Measurements from ENCODE around the gene NCK2. TPM values are rescaled to one million over a fixed set of nuclear protein-coding genes. Genes with fewer than 3 reads are reported as not detected.

NCK2 gene
- total and polyA plus RNA-seq, 2 experiments from 2014 or later = 72.6 to 100 TPM

GRCh38 chr2:105712981-105713596 lies 31.6 kb upstream of the NCK2 start:
- H2AFZ ChIP-seq = no peak overlapping the region
- 75% methylated on average over 6 of the region's 6 CpGs for WGBS (ENCODE audit: low lambda C conversion rate, missing lambda C conversion rate)
- peaks cover 2% of the 10 kb centered on the region for H3K27me3 ChIP-seq
- H4K20me1 ChIP-seq (ENCODE audit: insufficient read depth, poor library complexity, severe bottlenecking) = no peaks in the 10 kb centered on the region
- no peaks in the 10 kb centered on the region for H3K79me2 ChIP-seq
- H3K9me2 ChIP-seq (replicated peaks; ENCODE audit: insufficient read depth) = no peaks in the 10 kb centered on the region
- peak; percentile 19 for DNase-seq (ENCODE audit: low spot score)
- H3K4me1 ChIP-seq (ENCODE audit: insufficient read depth) = peaks cover 18% of the 10 kb centered on the region
- H3K27ac ChIP-seq = peak overlapping the region; percentile 82
- no peaks in the 10 kb centered on the region for H3K36me3 ChIP-seq (replicated peaks; ENCODE audit: insufficient read depth, low read depth)
- peak overlapping the region; percentile 16 for H3K4me2 ChIP-seq
- no peaks in the 10 kb centered on the region for H3K9me3 ChIP-seq (ENCODE audit: low read depth)
- TF ChIP-seq CTCF (IDR thresholded peaks at IDR 0.05; ENCODE audit: poor library complexity) = no peak
- TF ChIP-seq EZH2 (IDR thresholded peaks at IDR 0.05; ENCODE audit: borderline replicate concordance) = no peak
- H3K4me3 ChIP-seq = no peak overlapping the region

DNA sequence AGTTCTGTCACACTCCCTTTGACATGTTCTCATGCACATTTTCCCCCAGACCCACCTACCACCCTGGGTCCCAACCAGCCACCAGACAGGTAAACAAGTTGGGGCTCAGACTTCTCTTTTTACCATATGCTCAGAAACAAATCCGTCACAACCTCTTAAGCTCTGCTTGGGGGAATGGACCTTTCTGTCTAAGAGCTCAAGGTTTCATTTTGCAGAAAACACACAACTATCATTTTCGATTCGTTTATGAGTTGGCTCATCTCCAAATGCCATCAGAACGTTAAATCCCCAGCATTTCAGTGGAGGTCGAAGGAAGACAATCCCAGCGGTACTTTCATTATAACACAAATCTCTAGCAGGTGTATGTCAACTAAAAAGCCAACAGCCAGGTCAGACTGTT lies 30.6 kb upstream of the NCK2 start:
- no peaks in the 10 kb centered on the region for H3K79me2 ChIP-seq
- H3K4me2 ChIP-seq = no peak overlapping the region
- H4K20me1 ChIP-seq (ENCODE audit: insufficient read depth, poor library complexity, severe bottlenecking) = no peaks in the 10 kb centered on the region
- no peaks in the 10 kb centered on the region for H3K9me2 ChIP-seq (replicated peaks; ENCODE audit: insufficient read depth)
- no peak for DNase-seq (ENCODE audit: low spot score)
- H3K4me3 ChIP-seq = no peak overlapping the region
- no peak overlapping the region for H3K27ac ChIP-seq
- peaks cover 2% of the 10 kb centered on the region for H3K27me3 ChIP-seq
- no peaks in the 10 kb centered on the region for H3K36me3 ChIP-seq (replicated peaks; ENCODE audit: insufficient read depth, low read depth)
- WGBS (ENCODE audit: low lambda C conversion rate, missing lambda C conversion rate) = 73% methylated on average over 6 of the region's 6 CpGs
- H2AFZ ChIP-seq = no peak overlapping the region
- no peaks in the 10 kb centered on the region for H3K9me3 ChIP-seq (ENCODE audit: low read depth)
- no peak for TF ChIP-seq EZH2phosphoT487 (IDR thresholded peaks at IDR 0.05; ENCODE audit: low read depth, severe bottlenecking, unreplicated experiment)
- TF ChIP-seq CTCF (IDR thresholded peaks at IDR 0.05; ENCODE audit: poor library complexity) = no peak
- no peak for TF ChIP-seq EZH2 (IDR thresholded peaks at IDR 0.05; ENCODE audit: borderline replicate concordance)
- peaks cover 18% of the 10 kb centered on the region for H3K4me1 ChIP-seq (ENCODE audit: insufficient read depth)

- Histone ChIP-seq H2AFZ (no peak overlapping the region), H3K4me3 (no peak overlapping the region), H3K27ac (no peak overlapping the region), H3K4me1 (ENCODE audit: insufficient read depth) (no peaks in the 10 kb centered on the region), H3K36me3 (replicated peaks; ENCODE audit: insufficient read depth, low read depth) (no peaks in the 10 kb centered on the region), H3K27me3 (peaks cover 2% of the 10 kb centered on the region), H3K9me2 (replicated peaks; ENCODE audit: insufficient read depth) (no peaks in the 10 kb centered on the region), H3K9me3 (ENCODE audit: low read depth) (no peaks in the 10 kb centered on the region), H3K4me2 (no peak overlapping the region), H4K20me1 (ENCODE audit: insufficient read depth, poor library complexity, severe bottlenecking) (no peaks in the 10 kb centered on the region), H3K79me2 (no peaks in the 10 kb centered on the region)
- 78% methylated on average over 8 of the region's 8 CpGs for WGBS (ENCODE audit: low lambda C conversion rate, missing lambda C conversion rate)
- DNase-seq (ENCODE audit: low spot score) = no peak
- TF ChIP-seq EZH2 (IDR thresholded peaks at IDR 0.05; ENCODE audit: borderline replicate concordance) (no peak), CTCF (IDR thresholded peaks at IDR 0.05; ENCODE audit: poor library complexity) (no peak), EZH2phosphoT487 (IDR thresholded peaks at IDR 0.05; ENCODE audit: low read depth, severe bottlenecking, unreplicated experiment) (no peak)
Observed at GRCh38 chr2:105718846-105719481, 25.7 kb upstream of the NCK2 start.
